Hepatocyte (in vitro differentiated cells): ENCODE measurements around the gene EIF6. TPM values are rescaled to one million over a fixed set of nuclear protein-coding genes. Genes with fewer than 3 reads are reported as not detected.

Source experiments
- DNase-seq: peaks from one replicate; pipeline ENCODE4 v3.0.0-alpha.2; 2016; ENCODE audit warnings: low spot score
- H2AFZ ChIP-seq: fragments of 200-600 bp; sonication (generic); 2 replicates; pipeline ENCODE4 v1.6.0; 2016; ENCODE audit warnings: antibody characterized with exemption, mild to moderate bottlenecking
- H3K27ac ChIP-seq: fragments of 200-600 bp; sonication (generic); 2 replicates; pipeline ENCODE4 v1.5.1; 2016; ENCODE audit warnings: mild to moderate bottlenecking
- H3K27me3 ChIP-seq: fragments of 200-600 bp; sonication (generic); 2 replicates; pipeline ENCODE4 v1.6.1; 2016
- H3K36me3 ChIP-seq: fragments of 200-600 bp; sonication (generic); replicated peaks from 2 replicates; pipeline ENCODE4 v1.5.1; 2016; ENCODE audit warnings: low read depth; ENCODE audit not compliant: insufficient read depth
- H3K4me1 ChIP-seq: fragments of 200-600 bp; sonication (generic); 2 replicates; pipeline ENCODE4 v1.5.1; 2016; ENCODE audit warnings: mild to moderate bottlenecking, moderate library complexity; ENCODE audit not compliant: insufficient read depth
- H3K4me2 ChIP-seq: fragments of 200-600 bp; sonication (generic); 2 replicates; pipeline ENCODE4 v1.6.0; 2016
- H3K4me3 ChIP-seq: fragments of 200-600 bp; sonication (generic); 2 replicates; pipeline ENCODE4 v1.5.1; 2016; ENCODE audit warnings: mild to moderate bottlenecking
- H3K79me2 ChIP-seq: fragments of 200-600 bp; sonication (generic); 2 replicates; pipeline ENCODE4 v1.6.0; 2017; ENCODE audit warnings: mild to moderate bottlenecking
- H3K9me2 ChIP-seq: fragments of 200-600 bp; sonication (generic); replicated peaks from 2 replicates; pipeline ENCODE4 v1.6.0; 2017; ENCODE audit warnings: mild to moderate bottlenecking; ENCODE audit not compliant: insufficient read depth
- H3K9me3 ChIP-seq: fragments of 200-600 bp; sonication (generic); 2 replicates; pipeline ENCODE4 v1.5.1; 2016; ENCODE audit warnings: low read depth, mild to moderate bottlenecking
- H4K20me1 ChIP-seq: fragments of 200-600 bp; sonication (generic); 2 replicates; pipeline ENCODE4 v1.6.0; 2016; ENCODE audit warnings: mild to moderate bottlenecking; ENCODE audit not compliant: insufficient read depth, poor library complexity, severe bottlenecking
- CTCF ChIP-seq: fragments of 200-600 bp; sonication (generic); IDR thresholded peaks from 2 replicates; pipeline ENCODE4 v1.5.1; 2016; ENCODE audit warnings: antibody characterized with exemption, mild to moderate bottlenecking; ENCODE audit not compliant: poor library complexity
- EZH2 ChIP-seq: fragments of 200-600 bp; sonication (generic); IDR thresholded peaks from 2 replicates; pipeline ENCODE4 v1.6.1; 2016; ENCODE audit warnings: antibody characterized with exemption, mild to moderate bottlenecking, borderline replicate concordance
- EZH2phosphoT487 ChIP-seq: fragments of 200-600 bp; sonication (generic); IDR thresholded peaks from one replicate; pipeline ENCODE4 v1.6.1; 2018; ENCODE audit warnings: antibody characterized with exemption, mild to moderate bottlenecking, low read depth, moderate library complexity; ENCODE audit not compliant: unreplicated experiment, severe bottlenecking
- WGBS: methylation state at CpG from one replicate; pipeline ENCODE4 v1.1.6; 2016; ENCODE audit warnings: low lambda C conversion rate; ENCODE audit errors: missing lambda C conversion rate; 5-methylcytosine and 5-hydroxymethylcytosine counted together
- polyA plus RNA-seq: library from polyadenylated mRNA; unstranded; fragments of >200 nt; fragmentation: Nextera tagmentation; extraction: Ambion mirVana; gene quantifications from 2 replicates; pipeline ENCODE4 v1.2.1, GENCODE V29; 2016
- total RNA-seq: library from RNA; depleted of rRNA; stranded (reverse); fragments of >200 nt; gene quantifications from 2 replicates; pipeline ENCODE4 v1.2.3, GENCODE V29; 2014

EIF6 gene
- total and polyA plus RNA-seq, 2 experiments from 2014 or later, result 112 to 230 TPM

GRCh38 chr20:35319192-35319870 is 34.8 kb upstream of the EIF6 start:
- 40% methylated on average over 5 of the region's 5 CpGs for WGBS
- Histone ChIP-seq H2AFZ (no peak overlapping the region), H3K79me2 (no peaks in the 10 kb centered on the region), H3K9me2 (no peaks in the 10 kb centered on the region), H3K27me3 (no peaks in the 10 kb centered on the region), H3K4me2 (peak overlapping the region; percentile 47), H3K4me3 (no peak overlapping the region), H3K4me1 (peaks cover 38% of the 10 kb centered on the region), H3K36me3 (no peaks in the 10 kb centered on the region), H3K27ac (peak overlapping the region; percentile 95), H4K20me1 (no peaks in the 10 kb centered on the region), H3K9me3 (no peaks in the 10 kb centered on the region)
- no peak for DNase-seq
- TF ChIP-seq CTCF (no peak), EZH2 (no peak), EZH2phosphoT487 (no peak)

DNA sequence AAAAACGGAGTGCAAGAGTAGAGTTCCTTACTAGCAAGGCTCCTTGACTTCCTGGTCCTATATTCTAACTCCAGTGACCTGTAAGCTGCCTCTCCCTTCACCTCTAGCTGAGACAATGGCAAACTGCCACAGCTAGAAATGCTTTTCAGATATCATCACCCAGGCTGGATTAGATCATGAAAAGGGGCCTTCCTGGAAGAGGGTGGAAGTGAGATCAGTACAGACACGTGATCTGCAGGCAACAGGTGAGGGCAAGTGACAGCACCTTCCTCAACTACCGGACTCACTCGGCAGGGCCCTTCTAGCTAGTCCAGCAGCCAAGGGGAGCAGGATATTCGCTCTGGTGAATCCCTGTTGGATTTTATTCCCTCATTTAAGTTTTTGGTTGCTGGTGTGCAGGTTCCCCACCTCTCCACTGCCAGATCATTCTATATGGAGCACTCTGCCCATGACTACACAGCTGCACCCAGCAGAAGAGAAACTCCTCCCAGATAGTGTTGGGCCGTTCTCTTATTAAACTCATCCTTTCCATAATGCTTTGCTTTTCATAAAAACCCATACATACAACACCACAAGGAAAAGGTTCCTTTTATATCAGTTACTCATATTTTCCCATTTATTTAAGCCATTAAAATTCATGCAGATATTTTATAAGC is 34.1 kb upstream of the EIF6 start:
- no peaks in the 10 kb centered on the region for H3K9me2 ChIP-seq
- no peak overlapping the region for H3K4me3 ChIP-seq
- no peaks in the 10 kb centered on the region for H3K27me3 ChIP-seq
- H4K20me1 ChIP-seq, result no peaks in the 10 kb centered on the region
- TF ChIP-seq CTCF (no peak), EZH2phosphoT487 (no peak), EZH2 (no peak)
- peak overlapping the region; percentile 95 for H3K27ac ChIP-seq
- H3K4me2 ChIP-seq, result no peak overlapping the region
- no peaks in the 10 kb centered on the region for H3K36me3 ChIP-seq
- H3K9me3 ChIP-seq, result no peaks in the 10 kb centered on the region
- H3K4me1 ChIP-seq, result peaks cover 38% of the 10 kb centered on the region
- H3K79me2 ChIP-seq, result no peaks in the 10 kb centered on the region
- WGBS, result 74% methylated on average over 6 of the region's 6 CpGs
- peak; percentile 83 for DNase-seq
- no peak overlapping the region for H2AFZ ChIP-seq

GRCh38 chr20:35317416-35318210 is 33.0 kb upstream of the EIF6 start:
- Histone ChIP-seq H3K79me2 (no peaks in the 10 kb centered on the region), H3K27ac (peak overlapping the region; percentile 95), H3K36me3 (no peaks in the 10 kb centered on the region), H3K4me3 (no peak overlapping the region), H4K20me1 (no peaks in the 10 kb centered on the region), H3K4me2 (no peak overlapping the region), H3K4me1 (peaks cover 38% of the 10 kb centered on the region), H2AFZ (no peak overlapping the region), H3K9me3 (no peaks in the 10 kb centered on the region), H3K27me3 (no peaks in the 10 kb centered on the region), H3K9me2 (no peaks in the 10 kb centered on the region)
- no peak for TF ChIP-seq CTCF
- TF ChIP-seq EZH2phosphoT487, result no peak
- no peak for TF ChIP-seq EZH2
- DNase-seq, result no peak
- 95% methylated on average over 5 of the region's 5 CpGs for WGBS
